M059J (cell line): ENCODE data around the gene PEX5. TPM values are rescaled to one million over a fixed set of nuclear protein-coding genes. Genes with fewer than 3 reads are reported as not detected.
"Not testable (repeated sequence)": the region's sequence is repeated elsewhere in the genome, so short reads cannot be mapped to it uniquely, and the experiment has no call there.

Experiments
- DNase-seq: peaks from one replicate; pipeline ENCODE4 v3.0.0-alpha.2; 2012; ENCODE audit warnings: low read depth
- total RNA-seq: library from RNA; depleted of rRNA; stranded (reverse); fragments of >200 nt; shearing (Covaris generic); gene quantifications from 2 replicates; pipeline ENCODE4 v1.2.3, GENCODE V29; 2014; rRNA removed

The PEX5 gene
- total RNA-seq, 1 experiment from 2014 or later = 18.0 TPM

DNA sequence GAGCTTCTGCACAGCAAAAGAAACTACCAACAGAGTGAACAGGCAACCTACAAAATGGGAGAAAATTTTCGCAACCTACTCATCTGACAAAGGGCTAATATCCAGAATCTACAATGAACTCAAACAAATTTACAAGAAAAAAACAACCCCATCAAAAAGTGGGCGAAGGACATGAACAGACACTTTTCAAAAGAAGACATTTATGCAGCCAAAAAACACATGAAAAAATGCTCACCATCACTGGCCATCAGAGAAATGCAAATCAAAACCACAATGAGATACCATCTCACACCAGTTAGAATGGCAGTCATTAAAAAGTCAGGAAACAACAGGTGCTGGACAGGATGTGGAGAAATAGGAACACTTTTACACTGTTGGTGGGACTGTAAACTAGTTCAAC, 24.3 kb downstream of the PEX5 start:
- not testable (repeated sequence) for DNase-seq

DNA sequence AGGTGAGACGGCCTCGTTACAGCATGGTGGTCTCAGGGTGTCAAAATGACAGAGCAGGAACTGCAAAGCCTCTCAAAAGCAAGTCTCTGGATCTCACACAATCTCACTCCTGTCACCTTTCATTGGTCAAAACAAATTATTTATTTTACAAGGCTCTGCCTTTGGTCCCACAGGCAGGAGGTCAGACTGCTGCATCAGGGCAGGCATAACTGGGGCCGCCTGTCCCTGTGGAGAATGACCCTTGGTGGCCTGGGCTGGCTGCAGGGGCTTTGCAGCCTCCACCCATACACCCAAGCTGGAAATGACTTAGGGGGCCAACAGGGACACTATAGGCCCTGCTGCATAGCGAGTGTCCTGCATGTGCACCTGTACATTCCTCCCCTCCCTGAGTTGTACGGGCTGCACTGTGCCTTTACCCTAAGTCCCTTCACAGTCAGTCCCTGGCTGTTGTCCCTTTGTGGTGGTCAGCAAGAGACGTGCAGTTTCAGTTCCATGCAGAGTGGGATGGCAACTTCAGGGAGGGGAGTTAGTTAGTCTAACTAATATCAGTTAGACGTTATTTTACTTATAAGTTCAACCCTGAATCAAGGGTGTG, 28.1 kb downstream of the PEX5 start:
- no peak for DNase-seq

DNA sequence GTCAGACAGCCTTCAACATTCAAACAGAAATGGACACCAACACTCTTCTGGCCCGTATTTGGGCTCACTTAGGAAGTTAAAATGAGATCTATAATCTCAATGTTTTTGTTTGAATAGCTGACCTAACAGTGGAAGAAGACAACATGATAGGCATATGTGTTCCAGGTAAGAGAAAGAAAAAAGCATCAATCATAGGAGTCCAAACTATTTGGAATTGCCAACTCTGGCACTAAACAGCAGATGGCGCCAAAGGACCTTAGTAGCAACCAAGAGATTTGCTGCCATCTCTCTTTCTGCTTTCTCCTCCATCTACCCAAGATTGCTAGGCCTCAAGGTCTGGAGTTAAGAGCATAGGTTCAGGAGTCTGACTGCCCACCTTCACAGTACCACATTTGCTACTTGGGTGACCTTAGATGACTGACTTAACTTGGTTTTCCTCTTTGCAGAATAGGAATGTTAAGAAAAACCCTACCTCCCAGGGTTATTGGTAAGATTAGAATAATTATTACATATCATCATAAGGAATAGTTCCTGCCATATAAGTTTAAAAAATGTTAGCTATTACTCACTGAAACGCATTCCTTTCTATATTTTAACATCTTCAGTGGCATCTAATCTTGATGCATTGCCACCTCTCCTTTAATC, 30.2 kb downstream of the PEX5 start:
- DNase-seq = peak; percentile 66

DNA sequence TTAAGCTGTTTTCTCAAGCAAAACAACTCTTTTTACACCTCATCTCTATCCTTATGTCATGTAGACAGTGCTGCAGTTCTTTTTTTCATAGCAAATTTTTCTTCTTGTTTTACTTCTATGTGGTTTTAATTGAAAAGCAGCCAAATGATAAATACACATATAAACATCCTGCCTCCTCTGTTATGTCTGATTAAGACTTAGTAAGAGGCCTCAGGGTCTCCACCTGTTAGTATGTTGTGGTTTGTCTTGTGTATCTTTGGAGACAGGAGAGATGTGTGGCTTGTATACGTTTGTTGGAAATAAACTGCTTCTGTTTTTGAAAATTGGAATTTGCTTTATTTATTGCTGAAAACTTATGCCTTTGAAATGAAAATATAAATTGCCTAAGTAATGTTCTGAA, 32.0 kb downstream of the PEX5 start:
- DNase-seq = peak; percentile 53

DNA sequence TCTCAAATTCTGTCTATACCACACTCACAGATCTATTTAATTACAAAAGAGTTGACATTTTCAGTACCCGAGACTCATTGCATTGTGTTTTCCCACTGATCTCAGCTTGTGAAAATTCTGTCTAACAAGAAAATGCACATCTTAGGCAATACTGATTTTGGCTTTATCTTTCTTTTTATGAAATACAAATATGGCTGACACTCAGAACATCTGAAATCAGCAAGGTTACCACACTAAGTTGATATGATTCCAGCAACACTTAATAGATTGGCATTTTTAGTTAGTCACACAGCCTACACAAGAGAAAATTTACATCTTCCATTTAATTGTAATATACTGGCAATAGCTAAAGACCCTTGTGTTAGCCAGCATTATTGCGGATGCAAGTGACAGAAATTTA, 40.3 kb downstream of the PEX5 start:
- DNase-seq = no peak

DNA sequence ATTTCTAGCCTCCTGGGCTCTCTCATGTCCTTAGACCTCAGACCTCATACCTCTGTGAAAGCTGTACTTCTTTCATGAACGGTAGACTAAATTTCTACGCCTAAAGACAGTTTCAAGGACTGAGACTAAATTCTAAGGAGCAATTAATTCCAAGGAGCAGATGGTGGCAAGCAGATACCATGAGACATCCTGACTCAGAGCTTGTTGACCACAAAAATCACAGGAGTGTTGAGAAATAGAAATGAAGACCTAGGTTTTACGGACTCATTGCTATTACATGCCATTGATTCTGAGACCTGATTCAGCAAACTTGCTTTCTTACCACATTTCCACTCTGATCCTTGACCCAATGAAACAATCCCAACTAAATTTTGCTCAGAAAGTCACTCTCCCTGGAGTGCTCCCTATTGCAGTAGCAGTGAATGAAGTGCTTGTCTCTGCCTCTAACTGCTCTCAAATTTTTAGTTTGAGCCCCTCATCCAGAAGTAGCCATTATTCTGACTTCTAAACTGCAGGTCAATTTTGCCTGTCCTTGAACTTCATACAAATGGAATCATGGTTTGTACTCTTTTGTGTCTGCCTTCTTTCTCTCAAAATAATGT, 52.0 kb downstream of the PEX5 start:
- peak; percentile 73 for DNase-seq

DNA sequence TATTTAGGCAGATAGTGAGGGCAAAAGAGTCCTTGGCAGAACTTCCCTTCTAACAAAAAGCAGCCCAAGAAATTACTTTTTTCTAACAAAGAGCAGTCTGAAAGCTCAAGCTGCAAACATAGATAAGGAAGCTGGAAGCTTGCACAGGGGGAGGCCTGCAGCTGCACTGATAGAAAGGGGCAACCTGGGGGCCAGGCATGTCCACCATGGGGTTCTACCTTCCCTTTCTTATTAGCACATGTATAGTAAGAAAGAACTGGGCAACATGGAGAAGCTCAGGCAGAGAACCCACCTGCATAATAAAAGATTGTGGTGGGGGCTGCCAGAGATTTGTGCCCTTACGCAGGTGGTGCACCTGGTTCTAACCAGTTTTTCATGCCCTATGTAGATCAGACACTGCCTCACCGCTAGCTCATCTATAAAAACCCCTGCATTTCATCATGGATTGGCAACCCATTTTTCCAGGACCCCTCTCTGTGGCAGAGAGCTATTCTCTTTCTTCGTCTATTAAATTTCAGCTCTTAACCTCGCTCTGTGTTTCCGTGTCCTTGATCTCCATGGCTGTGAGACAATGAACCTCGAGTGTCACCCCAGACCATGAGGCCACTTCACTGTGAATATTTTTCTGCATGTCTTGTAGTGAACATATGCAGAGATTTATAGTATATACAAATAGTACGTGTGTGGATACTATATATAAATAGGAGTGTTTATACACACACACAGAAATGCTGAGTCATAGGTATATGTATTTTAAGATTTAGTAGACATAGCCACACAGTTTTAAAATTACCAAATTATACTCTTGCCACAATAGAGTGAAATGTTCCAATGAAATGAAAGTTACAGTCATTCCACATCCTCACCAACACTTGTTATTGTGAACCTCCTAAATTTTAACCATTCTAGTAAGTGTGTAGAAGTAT, 53.0 kb downstream of the PEX5 start:
- DNase-seq = no peak

DNA sequence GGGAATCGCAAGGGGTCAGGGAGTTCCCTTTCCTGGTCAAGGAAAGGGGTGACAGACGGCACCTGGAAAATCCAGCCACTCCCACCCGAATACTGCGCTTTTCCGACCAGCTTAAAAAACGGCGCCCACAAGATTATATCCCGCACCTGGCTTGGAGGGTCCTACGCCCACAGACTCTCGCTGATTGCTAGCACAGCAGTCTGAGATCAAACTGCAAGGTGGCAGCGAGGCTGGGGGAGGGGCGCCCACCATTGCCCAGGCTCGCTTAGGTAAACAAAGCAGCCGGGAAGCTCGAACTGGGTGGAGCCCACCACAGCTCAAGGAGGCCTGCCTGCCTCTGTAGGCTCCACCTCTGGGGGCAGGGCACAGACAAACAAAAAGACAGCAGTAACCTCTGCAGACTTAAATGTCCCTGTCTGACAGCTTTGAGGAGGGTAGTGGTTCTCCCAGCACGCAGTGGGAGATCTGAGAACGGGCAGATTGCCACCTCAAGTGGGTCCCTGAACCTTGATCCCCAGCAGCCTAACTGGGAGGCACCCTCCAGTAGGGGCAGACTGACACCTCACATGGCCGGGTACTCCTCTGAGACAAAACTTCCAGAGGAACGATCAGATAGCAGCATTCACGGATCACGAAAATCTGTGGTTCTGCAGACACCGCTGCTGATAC, 62.0 kb downstream of the PEX5 start:
- DNase-seq = not testable (repeated sequence)

DNA sequence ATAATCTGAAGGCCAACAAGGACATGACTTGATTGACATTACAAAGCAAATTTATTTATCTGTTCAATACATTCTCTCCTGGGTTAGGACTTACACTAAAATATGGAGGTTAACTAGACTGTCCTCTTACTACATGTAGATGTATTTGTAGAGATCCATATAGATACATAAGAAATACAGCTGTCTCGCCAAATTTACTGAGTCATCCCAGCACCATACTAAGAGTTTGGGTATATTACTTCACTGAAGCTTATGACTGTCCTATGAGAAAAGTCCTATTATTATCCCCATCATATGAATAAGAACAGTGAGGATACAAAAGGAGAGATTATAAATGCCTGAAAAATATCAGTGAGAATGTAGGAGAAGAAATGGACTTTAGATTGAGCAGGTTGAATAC, 69.6 kb downstream of the PEX5 start:
- no peak for DNase-seq

Other genes starting within 250 kb of the PEX5 start
- gene RNU7-1, start 245.9 kb upstream of the PEX5 start, total RNA-seq = not detected in 2 replicates
- gene C12orf57, start 245.7 kb upstream of the PEX5 start, total RNA-seq = 192 and 242 TPM in 2 replicates
- 0.39 and 0.98 TPM in 2 replicates for gene PTPN6, start 238.3 kb upstream of the PEX5 start, total RNA-seq
- 203 and 222 TPM in 2 replicates for gene PHB2, start 219.0 kb upstream of the PEX5 start, total RNA-seq
- 42.9 and 52.9 TPM in 2 replicates for gene EMG1, start 218.8 kb upstream of the PEX5 start, total RNA-seq
- gene LPCAT3, start 171.2 kb upstream of the PEX5 start, total RNA-seq = 26.1 and 26.7 TPM in 2 replicates
- 59.0 and 68.3 TPM in 2 replicates for gene C1S, start 129.0 kb upstream of the PEX5 start, total RNA-seq
- gene C1R, start 97.2 kb upstream of the PEX5 start, total RNA-seq = 88.8 and 112 TPM in 2 replicates
- gene C1RL, start 80.5 kb upstream of the PEX5 start, total RNA-seq = 14.3 and 22.1 TPM in 2 replicates
- gene RBP5, start 60.8 kb upstream of the PEX5 start, total RNA-seq = not detected in 2 replicates
- gene CLSTN3, start 59.3 kb upstream of the PEX5 start, total RNA-seq = 7.7 and 29.7 TPM in 2 replicates
- gene ACSM4, start 114.4 kb downstream of the PEX5 start, total RNA-seq = not detected in 2 replicates